GM10266 (cell line): Measurements from ENCODE around the gene TMTC1.

Experiments used
- DNase-seq: peaks from one replicate; pipeline ENCODE4 v3.0.0; 2012; ENCODE audit errors: extremely low spot score
- CTCF ChIP-seq: IDR thresholded peaks from 2 replicates; pipeline ENCODE4 v1.5.1; 2012; ENCODE audit warnings: mild to moderate bottlenecking, low read depth; ENCODE audit not compliant: control insufficient read depth, insufficient read depth; ENCODE audit errors: missing control alignments

TMTC1 gene

DNA sequence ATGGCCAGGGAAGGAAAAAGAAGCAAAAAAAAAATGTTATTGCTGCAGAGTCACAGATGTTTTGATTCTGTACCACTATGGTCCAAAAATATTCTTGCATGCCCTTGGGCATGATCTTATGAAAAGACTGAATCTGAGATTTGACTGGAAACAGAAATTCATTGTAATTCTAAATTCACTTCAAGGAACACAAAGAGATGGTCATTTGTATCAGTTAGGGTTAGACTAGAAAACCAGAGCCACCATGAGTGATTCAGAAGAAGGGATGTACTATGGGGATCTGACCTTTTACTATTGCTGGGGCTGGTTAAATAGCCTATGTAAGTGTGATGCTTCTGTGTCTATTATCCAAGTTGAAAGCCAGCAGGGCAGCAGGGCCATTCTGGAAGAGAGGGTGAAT is 5.2 kb downstream of the TMTC1 start:
- no peak for DNase-seq
- no peak for TF ChIP-seq CTCF

DNA sequence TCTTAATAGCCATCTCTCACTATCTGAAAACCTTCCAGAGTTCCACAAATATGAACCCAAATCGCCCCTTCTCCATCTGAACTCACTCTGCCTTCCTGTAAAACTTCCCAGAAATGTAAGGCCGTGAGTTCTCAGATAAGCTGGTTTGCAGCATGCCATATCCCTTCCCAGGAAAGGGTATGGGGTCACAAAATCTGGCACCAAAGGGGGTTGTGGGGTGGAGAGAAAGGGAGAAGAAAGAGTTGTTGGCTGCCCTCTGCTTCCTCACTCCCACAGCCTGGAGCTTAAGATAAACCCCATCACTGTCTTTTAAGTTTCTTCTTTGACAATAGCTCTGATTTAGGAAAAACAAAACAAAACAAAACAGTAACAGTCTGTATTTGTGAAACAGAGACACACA is 10.7 kb downstream of the TMTC1 start:
- no peak for TF ChIP-seq CTCF
- no peak for DNase-seq

DNA sequence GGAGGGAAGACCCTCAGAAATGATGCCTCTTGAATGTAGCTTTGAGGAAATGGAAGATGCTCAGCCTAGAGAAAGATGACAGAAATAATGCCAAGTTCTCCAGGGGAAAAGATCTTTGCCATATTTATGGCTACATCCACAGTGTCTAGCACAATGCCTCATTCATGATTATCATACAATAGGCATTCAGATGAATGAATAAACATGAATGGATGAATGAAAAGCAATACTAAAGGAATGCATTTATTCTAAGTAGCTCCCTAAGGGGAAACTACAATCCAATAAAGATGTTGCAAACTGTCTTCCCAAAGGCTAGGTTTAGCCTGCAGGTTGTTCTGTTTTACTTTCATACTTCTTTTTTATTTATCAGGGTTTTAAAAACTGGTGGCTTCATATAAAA is 12.0 kb downstream of the TMTC1 start:
- TF ChIP-seq CTCF, result no peak
- DNase-seq, result no peak

DNA sequence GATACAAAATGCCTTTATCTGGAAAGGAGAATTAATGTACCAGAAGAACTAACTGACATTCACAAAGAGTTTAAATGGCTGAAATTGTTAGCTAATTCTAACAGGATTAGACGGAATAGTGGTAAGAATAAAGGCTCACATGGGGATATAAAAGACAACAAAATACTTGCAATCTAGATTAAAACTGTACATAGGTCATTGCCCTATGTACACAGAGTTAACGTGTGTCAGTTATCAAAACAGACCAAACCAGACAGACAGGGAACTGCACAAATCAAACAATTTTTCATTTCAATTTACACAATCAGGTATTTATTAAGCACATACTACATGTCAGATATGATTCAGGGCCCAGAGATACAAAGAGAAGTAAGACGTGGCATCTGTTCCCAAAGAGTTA is 12.6 kb downstream of the TMTC1 start:
- no peak for TF ChIP-seq CTCF
- no peak for DNase-seq

GRCh38 chr12:29769162-29769858 is 14.4 kb downstream of the TMTC1 start:
- no peak for DNase-seq
- no peak for TF ChIP-seq CTCF

- no peak for DNase-seq
- no peak for TF ChIP-seq CTCF
Observed at GRCh38 chr12:29768372-29768771, 15.4 kb downstream of the TMTC1 start.

GRCh38 chr12:29763301-29763683 is 20.4 kb downstream of the TMTC1 start:
- no peak for TF ChIP-seq CTCF

More at GRCh38 chr12:29763301-29763683, 20.4 kb downstream of the TMTC1 start:
- DNase-seq, result no peak
